Tibial nerve (tissue), 3 donors: ENCODE measurements around the gene GDF10.

Source experiments
- POLR2A ChIP-seq, 2 donors: fragments of 450-650 bp; IDR thresholded peaks; one replicate each; pipeline ENCODE4 v1.6.1; 2017; ENCODE audit warnings: antibody characterized with exemption in 2 of 2, mild to moderate bottlenecking in 2 of 2, moderate library complexity in 2 of 2
- TF ChIP-seq, protein P1 (sequence below), 5 experiments: fragments of 200-600 bp in 3 of 5; fragments of 450-650 bp in 2 of 5; sonication (generic) in 3 of 5; IDR thresholded peaks; one replicate each; pipeline ENCODE4 v1.5.1; 2016 to 2019; ENCODE audit warnings: antibody characterized with exemption in 5 of 5, mild to moderate bottlenecking in 3 of 5, moderate library complexity in 2 of 5

DNA sequence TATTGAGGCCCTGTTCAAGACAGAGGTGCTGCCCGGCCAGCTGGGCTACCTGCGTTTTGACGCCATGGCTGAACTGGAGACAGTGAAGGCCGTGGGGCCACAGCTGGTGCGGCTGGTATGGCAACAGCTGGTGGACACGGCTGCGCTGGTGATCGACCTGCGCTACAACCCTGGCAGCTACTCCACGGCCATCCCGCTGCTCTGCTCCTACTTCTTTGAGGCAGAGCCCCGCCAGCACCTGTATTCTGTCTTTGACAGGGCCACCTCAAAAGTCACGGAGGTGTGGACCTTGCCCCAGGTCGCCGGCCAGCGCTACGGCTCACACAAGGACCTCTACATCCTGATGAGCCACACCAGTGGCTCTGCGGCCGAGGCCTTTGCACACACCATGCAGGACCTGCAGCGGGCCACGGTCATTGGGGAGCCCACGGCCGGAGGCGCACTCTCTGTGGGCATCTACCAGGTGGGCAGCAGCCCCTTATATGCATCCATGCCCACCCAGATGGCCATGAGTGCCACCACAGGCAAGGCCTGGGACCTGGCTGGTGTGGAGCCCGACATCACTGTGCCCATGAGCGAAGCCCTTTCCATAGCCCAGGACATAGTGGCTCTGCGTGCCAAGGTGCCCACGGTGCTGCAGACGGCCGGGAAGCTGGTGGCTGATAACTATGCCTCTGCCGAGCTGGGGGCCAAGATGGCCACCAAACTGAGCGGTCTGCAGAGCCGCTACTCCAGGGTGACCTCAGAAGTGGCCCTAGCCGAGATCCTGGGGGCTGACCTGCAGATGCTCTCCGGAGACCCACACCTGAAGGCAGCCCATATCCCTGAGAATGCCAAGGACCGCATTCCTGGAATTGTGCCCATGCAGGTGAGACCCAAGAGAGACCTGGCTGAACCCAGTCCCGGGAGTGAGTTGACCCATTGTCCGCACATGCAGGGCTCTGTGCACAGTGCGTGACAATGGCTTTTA, 51.0 kb downstream of the GDF10 start:
- TF ChIP-seq, protein P1, sequence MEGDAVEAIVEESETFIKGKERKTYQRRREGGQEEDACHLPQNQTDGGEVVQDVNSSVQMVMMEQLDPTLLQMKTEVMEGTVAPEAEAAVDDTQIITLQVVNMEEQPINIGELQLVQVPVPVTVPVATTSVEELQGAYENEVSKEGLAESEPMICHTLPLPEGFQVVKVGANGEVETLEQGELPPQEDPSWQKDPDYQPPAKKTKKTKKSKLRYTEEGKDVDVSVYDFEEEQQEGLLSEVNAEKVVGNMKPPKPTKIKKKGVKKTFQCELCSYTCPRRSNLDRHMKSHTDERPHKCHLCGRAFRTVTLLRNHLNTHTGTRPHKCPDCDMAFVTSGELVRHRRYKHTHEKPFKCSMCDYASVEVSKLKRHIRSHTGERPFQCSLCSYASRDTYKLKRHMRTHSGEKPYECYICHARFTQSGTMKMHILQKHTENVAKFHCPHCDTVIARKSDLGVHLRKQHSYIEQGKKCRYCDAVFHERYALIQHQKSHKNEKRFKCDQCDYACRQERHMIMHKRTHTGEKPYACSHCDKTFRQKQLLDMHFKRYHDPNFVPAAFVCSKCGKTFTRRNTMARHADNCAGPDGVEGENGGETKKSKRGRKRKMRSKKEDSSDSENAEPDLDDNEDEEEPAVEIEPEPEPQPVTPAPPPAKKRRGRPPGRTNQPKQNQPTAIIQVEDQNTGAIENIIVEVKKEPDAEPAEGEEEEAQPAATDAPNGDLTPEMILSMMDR (IDR thresholded peaks at IDR 0.05): no peak
- TF ChIP-seq POLR2A (IDR thresholded peaks at IDR 0.05): no peak
